ENCODE data around the gene ALKBH5.

GRCh38 chr17:18256351-18256750 is 72.7 kb downstream of the ALKBH5 start:
- TF ChIP-seq RELB (IDR thresholded peaks at IDR 0.05; ENCODE audit: low read depth), result no peak
- TF ChIP-seq NFYB (IDR thresholded peaks at IDR 0.05; ENCODE audit: insufficient read depth, low read depth, low read length), result no peak
- TF ChIP-seq GABPA (IDR thresholded peaks at IDR 0.05; ENCODE audit: low read depth), result no peak
- TF ChIP-seq NR2F1 (conservative IDR thresholded peaks at IDR 0.05), result no peak
- no peak for TF ChIP-seq BHLHE40 (IDR thresholded peaks at IDR 0.05; ENCODE audit: borderline replicate concordance in 1 of 2, low read depth in 2 of 2, low read length in 1 of 2)
- no peak for TF ChIP-seq CTCF (IDR thresholded peaks at IDR 0.05 in 2 of 3, conservative IDR thresholded peaks at IDR 0.05 in 1 of 3; ENCODE audit: control insufficient read depth in 2 of 3, extremely low read depth in 1 of 3, insufficient read depth in 1 of 3, low read depth in 3 of 3, low read length in 3 of 3)

All from GM12878 (cell line).